Measurements from ENCODE around the gene MRC1.

The MRC1 gene

DNA sequence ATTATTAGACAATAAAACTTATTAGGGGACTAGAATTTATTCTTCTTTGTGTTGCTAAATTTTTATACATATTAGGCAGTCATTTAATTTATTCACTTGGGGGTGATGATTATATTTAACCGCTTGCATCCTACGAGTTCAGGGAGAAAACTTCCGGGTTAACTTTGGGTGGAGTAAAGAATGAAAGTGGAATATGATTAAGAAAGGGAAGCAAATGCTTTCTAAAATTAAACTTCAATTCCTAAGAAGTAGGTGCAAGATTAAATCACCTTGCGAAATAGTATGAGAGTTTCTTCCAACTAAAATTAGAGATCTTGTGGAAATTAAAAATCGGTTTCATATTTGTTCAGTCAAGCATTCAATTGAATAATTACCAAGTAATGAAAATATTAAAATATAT, 33.5 kb downstream of the MRC1 start:
- DNase-seq, result no peak

DNA sequence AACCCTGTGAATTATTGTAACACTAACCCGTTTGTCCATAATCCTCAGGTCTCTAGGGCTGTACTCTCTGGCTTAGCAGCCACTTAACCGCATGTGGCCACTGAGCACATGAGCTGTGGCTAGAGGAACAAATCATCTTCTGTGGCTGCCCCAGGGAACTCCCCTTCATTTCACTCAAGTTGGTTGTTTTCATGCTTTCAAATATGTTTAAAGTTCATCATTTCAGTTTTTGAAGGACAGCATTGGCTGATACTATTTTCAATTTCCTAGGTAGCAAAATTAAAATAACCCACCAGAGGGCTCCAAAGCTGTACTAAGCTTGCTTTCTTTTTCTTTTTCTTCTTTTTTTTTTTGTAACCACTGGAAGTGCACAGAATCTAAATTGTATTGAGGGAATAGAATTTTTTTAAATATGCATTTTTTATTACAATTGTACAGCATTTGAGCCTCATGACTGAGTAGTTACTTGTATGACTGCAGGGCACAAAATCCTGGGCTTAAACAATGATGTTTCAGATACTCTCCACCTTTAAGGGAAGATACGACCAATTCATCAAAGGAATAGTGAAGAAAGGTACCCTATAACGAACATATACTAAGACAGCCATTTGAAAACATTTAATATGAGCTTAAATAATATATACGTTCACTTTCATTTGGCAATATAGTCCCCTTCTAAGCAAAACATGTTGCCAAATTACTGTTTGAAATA, 38.6 kb downstream of the MRC1 start:
- DNase-seq, result peak in 1 of 58 donors; percentile 4

DNA sequence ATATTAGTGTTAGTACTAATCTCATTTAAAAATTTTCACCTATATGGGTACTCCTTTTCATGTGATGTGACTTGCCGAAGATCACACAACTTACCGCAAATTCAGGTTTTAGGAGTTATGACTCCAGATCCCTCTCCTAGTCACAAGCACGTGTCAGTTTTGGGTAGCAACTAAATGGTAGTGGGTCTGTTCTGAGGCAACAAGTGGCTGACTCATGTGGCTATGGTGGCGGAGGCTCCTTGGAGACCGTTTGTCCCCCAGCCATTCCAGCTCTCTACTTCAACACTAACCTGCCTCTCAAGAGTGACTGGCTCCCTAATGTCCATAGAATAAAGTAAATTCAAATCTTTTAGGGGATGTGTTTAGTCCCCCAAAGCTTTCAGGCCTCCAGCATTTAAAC, 39.5 kb downstream of the MRC1 start:
- DNase-seq, result no peak

DNA sequence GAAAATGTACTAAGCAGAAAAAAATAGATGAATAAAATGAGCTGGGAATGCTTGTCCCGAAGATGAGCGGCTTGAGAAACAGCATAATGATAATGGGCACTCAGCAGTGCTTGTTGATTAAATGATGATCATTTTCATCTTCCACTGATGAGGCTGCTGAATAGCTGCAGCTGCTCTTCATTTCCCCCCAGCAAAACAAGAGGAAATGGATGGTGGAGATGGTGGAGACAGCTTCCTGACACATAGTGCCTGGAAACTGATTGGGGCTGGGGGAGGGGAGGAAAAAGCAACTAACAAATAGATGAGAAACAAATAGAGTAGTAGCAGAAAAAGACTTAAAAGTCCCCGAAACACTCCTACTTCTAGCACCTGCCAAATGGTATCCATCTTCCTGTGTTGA, 41.4 kb downstream of the MRC1 start:
- DNase-seq, result peak in 8 of 58 donors; percentile 1 to 38 (median 9)

DNA sequence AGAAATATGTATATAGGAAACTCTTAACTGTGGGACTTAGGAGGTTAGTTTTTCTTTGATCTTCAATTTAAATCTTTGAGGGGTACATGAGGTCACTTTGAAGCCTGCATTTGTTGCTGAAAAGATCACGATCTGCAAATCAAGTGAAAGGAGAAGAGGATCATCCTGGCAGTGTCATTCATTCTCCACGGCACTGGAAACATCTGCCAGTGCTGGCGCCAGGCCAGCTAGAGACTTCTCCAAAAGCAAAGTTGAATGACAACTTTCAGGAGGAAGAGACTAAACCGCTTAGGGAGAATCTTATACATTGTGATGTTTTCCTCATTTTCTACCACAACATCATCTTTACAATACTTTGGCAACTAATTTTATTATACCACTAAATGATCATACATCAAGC, 42.5 kb downstream of the MRC1 start:
- peak in 34 of 58 donors; percentile 0 to 45 (median 19) for DNase-seq

DNA sequence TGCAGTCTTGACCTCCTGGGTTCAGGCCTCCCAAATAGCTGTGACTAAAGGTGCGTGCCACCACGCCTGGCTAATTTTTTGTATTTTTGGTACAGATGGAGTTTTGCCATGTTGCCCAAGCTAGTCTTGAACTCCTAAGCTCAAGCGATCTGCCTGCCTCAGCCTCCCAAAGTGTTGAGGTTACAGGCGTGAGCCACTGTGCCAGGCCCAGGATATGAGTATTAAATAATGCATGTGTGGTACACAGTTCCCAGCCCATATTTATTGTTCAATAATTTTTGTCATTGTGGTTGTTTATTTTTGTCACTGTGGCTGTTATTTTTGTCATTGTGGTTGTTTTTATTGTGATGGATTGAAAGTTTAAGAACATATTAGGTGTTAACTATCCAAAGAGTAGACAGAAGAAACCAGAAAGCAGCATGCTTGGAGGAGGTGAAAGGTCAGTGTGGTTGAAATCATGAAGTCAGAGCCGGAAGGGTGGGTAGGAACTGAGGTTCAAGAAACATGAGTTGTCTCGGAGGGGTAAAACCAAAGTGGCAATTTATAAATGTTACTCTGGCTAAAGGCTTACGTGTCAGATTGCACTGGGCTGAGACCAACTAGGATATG, 45.0 kb downstream of the MRC1 start:
- DNase-seq, result no peak

DNA sequence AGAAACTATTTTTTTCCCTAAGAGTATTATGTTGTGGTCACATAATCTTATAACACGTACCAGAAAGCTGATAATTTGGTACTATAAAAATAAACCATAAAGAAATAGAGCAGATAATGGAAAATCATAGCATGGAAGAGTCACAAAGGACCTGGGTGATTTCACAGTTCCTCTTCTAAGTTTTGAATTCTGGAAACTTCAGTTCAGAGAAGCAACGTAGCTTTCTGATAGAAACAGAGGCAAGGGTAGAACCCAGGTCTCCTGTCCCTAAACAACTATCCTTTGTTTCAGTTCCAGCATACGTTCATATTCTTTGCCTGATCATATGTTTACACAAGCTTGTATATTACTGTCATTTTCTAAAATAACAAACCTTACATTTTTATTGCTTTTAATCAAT, 47.9 kb downstream of the MRC1 start:
- DNase-seq, result no peak

DNA sequence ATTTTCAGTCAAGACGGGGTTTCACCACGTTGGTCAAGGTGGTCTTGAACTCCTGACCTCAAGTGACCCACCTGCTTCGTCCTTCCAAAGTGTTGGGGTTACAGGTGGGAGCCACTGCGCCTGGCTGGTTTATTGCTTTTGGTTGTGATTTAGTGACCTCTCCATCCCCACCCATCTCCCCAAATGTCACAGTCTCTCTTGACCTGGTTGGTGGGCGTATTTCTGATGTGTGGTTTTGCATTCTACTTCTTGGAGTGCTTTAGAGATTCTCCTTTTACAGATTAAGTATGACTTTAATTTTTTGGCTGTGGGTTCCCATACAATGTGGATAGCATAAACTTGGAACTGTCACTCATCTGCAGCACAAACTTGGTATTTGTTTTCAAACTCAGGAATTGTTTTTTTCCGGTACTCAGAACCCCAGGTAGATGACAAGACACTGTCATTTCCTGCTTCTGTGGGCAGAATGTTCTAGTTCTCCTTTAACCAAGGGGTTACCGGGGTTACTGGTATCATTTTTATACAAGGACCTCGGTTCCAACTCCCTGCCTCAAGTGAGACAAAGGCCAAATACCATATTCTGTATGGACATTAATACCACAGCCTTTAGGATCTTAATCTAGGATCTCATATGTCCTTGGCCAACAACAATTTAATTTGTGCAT, 50.5 kb downstream of the MRC1 start:
- no peak for DNase-seq

DNA sequence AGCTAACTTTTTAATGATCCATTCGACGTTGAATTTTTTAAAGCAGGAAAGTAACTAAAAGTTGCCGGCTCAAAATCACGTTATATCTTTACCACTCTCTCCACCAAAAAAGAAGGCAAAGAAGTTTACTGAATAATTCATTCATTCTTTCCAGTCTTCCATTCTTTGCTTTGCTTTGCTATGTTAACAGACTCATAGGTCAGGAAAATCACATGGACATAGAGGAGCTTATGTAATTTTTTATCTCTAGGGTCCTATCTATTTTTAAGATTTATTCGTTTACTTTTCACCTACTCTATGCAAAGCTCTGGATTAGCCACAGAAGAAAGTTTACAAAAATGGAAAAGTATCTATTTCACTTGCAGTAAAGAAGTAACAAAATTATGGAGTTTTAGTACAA, 52.6 kb downstream of the MRC1 start:
- DNase-seq, result no peak

DNA sequence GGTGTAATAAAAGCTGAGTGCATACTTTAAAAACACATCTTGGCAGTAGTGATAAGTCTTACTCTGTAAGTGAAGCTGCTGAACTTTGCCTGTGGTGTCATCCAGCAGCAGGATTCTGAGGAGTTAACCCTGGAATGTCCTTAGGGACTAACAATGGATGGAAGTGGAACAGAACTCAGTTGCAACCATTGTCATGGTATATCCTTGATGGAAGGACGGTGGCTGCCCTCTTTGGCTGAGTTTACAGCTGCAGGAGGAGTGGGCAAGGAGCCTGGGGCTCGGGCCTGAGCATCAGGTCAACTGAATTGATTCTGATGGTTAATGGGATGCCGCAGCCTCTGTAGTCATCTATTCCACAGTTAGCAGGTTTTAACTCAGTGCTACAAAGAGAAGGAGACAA, 56.2 kb downstream of the MRC1 start:
- DNase-seq, result no peak

DNA sequence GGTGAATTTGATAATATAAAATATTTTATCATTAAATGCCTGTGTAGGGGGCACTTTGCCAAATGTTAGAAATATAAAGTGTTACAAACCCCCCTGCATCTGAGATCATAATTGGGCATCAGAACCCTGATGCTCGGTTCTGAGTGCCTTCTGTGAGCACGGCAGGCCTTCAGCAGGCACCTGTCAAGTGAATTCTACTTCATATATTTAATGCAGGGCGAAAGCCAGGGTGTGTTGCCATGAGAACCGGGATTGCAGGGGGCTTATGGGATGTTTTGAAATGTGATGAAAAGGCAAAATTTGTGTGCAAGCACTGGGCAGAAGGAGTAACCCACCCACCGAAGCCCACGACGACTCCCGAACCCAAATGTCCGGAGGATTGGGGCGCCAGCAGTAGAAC, 57.2 kb downstream of the MRC1 start:
- no peak for DNase-seq

DNA sequence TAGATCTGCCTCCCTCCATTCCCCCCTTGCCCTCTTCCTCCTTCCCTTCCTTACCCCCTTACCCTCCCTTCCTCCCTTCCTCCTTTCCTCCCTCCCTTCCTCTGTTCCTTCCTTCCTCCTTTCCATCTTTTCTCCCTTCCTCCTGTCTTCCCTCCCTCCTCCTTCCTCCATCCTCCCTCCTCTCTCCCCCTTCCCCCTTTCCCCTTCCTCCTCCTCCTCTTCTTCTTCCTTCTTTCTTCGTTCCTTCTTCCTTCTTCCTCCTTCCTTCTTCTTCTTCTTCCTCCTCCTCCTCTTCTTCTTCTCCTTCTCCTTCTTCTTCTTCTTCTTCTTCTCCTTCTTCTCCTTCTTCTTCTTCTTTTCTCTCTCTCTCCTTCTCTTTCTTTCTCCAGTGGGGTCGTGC, 57.9 kb downstream of the MRC1 start:
- no peak for DNase-seq

DNA sequence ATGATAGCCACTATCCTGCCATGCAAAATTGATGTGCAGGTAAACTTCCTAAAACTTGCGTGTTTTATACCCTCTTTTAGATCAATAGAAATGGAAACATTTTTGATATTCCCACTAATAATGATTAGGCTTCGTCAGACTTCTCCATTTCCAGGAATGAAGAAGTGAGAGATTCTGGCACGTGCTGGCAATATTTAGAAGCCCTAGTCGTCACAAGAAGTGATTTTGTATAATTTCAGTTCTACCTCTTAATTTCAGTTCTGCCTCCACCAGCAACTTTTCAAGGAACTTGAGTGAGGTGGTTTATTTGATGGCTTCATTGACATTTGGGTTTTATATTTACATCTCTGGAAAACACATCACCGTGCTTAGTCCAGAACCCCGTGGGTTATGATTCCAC, 61.9 kb downstream of the MRC1 start:
- no peak for DNase-seq

DNA sequence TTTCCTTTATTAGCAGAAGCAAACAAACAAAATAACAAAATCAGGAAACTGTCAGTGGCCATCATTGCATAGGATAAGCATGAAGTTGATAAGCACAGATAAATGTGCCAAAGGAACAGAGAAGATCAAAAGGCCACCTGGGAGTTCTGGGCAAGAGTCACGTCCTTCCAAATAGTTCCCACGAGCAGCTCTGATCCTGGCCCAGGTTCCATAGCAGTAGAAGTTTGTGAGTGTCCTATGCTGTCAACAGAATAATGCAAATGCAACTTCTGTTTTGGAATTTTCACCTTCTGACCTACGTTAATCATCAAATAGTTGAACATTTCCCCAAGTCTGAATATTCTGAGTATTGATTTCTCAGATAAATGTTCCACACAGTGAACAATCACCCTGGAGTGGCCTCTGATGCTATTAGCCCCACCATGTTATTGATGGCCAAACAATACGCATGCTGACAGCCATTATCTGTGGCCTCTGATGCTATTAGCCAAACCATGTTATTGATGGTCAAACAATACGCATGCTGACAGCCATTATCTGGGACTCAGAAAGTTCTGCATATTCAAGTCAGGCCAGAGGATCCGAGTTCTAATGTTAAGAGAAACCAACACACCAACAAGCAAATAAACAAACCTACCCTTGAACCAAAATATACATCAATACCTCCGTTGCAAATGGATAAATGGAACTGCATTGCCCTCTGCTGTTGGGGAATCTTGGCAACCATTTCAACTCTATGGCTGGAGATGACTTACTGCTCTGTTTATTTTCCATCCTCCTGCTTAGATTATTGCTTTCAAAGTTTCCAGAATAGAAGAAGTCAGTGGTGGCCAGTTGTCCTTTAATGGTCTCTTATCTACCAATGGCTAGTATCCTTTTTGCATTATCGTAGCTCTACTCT, 63.3 kb downstream of the MRC1 start:
- DNase-seq, result no peak

DNA sequence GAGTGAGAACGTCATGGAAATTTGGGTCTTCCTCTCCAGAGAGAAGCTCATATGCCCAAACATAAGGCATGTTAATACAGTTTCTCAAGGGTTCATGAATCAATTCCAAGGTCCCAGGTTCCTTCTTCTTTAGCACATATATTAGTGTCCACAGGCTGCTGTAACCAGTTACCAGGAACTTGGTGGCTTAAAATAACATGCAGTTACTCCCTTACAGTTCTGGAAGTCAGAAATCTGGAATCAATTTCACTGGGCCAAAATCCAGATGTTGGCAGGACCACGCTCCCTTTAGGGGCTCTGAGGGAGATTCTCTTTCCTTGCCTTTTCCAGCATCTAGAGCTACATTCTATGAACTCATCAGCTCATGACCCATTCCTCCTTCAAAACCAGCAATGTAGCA, 64.8 kb downstream of the MRC1 start:
- DNase-seq, result no peak

DNA sequence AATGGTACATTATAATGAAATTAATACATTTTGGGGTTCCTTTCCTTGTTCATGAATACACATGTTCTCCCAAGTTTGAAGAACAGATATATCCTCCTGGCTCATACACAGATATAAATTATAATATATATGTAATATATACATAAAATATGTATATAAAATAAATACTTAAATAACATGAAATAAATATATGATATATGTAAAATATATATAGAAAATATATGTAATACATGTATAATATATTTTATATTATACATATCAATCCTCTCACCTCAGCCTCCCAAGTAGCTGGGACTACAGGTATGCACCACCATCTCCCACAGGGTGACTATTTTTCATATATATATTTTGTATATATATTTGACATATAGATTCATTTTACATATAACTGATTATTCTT, 68.0 kb downstream of the MRC1 start:
- no peak for DNase-seq

DNA sequence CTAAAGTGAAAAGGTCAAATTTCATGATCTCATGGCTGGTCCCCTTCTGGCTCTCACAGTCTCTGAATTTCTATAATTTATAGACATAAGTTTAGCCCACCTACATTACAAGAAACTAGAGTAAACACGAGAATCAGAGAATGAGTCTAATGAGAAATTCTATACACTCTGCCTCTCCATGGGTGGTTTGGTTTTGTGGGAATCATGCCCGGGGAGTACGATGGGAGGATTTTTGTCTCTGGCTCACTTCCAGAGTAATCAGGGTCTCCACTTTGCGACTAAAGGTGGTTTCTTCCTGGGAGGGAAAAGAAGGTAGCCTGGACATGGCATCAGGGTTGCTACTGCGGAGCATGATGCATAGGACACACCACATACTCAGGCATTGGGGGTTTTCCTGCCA, 69.7 kb downstream of the MRC1 start:
- no peak for DNase-seq

DNA sequence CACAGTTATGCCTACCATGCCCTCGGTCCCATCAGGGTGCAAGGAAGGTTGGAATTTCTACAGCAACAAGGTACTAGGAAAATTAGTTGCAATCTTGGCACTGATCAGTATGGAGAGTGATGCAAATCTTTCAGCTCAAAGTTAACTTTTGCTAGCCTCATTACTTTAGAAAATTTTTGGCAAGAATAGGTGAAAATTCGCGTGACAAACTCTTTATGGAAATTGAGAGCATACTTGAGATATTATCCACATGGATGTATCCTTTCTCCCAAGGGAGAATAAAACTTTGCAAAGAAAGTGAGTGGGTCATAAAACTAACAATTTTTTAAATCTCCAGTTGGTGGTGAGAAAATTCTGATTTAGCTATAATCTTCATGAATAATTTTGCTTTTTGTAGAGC, 71.5 kb downstream of the MRC1 start:
- no peak for DNase-seq

DNA sequence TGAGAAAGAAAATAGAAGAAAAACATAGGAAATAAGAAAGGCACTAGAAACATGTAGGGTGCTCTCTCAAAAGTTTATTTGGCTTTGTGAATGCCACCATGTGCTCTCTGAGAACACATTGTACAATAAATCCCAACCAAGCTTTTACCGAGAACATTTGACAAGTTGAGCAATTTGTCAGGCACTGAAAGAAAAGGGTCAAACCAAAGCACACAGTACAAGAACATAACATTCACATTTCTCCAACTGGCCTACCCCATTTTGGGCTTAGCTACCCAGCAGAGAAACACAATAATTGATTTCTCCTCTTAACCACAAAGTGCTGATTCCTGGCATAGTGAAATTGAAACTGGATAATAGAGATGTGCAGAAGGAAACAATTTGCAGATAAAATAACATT, 73.4 kb downstream of the MRC1 start:
- DNase-seq, result peak in 4 of 58 donors; percentile 3 to 33 (median 5)

DNA sequence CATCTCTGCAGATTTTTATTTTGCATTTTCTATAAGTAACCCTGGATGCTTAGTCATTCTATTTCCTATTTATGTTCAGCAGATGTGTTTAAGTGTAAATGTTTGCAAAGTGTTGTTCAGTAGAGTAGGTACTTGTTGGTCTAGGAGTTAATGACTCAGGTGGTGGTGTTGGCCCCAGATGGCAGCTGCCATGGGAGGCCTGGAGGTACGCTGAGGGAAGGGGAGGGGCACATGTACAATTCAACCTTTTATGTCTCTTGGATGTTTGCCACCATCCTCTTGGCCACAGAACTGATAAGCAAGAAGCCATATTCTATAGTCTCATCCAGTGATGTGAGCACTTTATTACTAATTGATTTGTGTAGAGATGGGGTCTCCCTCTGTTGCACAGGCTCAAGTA, 74.5 kb downstream of the MRC1 start:
- no peak for DNase-seq

DNA sequence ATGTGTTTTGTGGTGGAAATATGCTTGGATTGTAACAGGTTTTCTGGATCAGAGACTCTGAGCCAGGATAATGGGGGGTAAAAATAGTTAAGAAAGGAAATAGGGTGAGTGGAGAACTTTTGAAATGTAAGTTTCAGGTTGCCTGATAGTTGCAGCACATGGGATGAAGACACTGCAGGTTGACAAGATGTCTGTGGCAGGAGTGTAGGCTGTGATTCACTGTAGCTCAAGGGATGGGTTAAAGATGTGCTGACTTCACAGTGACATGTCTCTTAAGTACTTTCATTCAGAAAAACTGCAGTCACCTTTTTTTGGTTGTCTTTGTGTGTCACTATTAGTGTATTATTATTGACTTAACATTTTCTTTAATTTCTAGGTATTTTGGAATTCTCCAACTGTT, 79.0 kb downstream of the MRC1 start:
- DNase-seq, result no peak

DNA sequence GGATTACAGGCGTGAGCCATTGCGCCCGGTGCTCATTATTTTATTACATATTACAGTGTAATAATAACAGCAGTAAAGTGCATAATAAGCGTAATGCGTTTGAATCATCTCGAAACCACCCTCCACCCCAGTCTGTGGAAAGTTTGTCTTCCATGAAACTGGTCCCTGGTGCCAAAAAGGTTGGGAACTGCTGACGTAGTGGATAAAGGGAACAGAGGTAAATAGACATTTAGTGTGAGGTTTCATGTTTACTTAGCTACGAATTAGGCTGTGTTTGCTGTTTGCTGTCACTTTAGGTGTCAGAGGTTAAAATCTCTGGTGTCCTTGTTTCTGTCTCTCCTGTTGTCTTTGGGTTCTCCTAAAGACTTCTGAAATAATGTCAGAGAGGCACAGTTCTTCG, 82.3 kb downstream of the MRC1 start:
- no peak for DNase-seq
